ENCODE data around the gene REG1B.

Gene REG1B

DNA sequence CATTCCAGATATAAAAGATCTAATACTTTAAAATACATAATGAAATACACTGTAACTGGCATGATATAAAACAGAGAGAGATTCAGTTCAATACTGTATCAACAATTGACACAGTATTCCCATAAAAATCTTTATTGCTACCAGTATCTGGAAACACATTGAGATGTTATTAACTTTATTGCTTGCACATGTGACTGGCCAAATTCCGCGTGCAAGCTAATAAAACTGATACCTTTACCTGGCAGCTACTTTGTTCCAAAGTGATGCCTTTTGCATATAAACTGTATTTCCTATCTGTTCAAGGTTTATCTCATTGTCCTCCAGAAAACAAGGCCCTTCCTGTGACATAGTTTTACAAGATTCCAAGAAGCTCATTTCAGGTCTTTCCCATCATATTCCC, 15.4 kb upstream of the REG1B start:
- Histone ChIP-seq H3K27ac (replicated peaks) (no peak overlapping the region), H3K27me3 (ENCODE audit: insufficient read depth, poor library complexity, severe bottlenecking) (no peaks in the 10 kb centered on the region), H3K4me3 (replicated peaks; ENCODE audit: insufficient read depth, low read length) (no peak overlapping the region)
- DNase-seq (ENCODE audit: low read depth in 1 of 2, low spot score in 1 of 2): no peak
- TF ChIP-seq, protein P1, sequence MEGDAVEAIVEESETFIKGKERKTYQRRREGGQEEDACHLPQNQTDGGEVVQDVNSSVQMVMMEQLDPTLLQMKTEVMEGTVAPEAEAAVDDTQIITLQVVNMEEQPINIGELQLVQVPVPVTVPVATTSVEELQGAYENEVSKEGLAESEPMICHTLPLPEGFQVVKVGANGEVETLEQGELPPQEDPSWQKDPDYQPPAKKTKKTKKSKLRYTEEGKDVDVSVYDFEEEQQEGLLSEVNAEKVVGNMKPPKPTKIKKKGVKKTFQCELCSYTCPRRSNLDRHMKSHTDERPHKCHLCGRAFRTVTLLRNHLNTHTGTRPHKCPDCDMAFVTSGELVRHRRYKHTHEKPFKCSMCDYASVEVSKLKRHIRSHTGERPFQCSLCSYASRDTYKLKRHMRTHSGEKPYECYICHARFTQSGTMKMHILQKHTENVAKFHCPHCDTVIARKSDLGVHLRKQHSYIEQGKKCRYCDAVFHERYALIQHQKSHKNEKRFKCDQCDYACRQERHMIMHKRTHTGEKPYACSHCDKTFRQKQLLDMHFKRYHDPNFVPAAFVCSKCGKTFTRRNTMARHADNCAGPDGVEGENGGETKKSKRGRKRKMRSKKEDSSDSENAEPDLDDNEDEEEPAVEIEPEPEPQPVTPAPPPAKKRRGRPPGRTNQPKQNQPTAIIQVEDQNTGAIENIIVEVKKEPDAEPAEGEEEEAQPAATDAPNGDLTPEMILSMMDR (IDR thresholded peaks at IDR 0.05; ENCODE audit: insufficient read depth, low read length): no peak
- TF ChIP-seq GABPA (IDR thresholded peaks at IDR 0.05; ENCODE audit: low read depth) (no peak), SPI1 (IDR thresholded peaks at IDR 0.05; ENCODE audit: borderline replicate concordance, low read depth) (no peak), POLR2AphosphoS5 (IDR thresholded peaks at IDR 0.05; ENCODE audit: low read depth) (no peak)
- TF ChIP-seq, protein P2, sequence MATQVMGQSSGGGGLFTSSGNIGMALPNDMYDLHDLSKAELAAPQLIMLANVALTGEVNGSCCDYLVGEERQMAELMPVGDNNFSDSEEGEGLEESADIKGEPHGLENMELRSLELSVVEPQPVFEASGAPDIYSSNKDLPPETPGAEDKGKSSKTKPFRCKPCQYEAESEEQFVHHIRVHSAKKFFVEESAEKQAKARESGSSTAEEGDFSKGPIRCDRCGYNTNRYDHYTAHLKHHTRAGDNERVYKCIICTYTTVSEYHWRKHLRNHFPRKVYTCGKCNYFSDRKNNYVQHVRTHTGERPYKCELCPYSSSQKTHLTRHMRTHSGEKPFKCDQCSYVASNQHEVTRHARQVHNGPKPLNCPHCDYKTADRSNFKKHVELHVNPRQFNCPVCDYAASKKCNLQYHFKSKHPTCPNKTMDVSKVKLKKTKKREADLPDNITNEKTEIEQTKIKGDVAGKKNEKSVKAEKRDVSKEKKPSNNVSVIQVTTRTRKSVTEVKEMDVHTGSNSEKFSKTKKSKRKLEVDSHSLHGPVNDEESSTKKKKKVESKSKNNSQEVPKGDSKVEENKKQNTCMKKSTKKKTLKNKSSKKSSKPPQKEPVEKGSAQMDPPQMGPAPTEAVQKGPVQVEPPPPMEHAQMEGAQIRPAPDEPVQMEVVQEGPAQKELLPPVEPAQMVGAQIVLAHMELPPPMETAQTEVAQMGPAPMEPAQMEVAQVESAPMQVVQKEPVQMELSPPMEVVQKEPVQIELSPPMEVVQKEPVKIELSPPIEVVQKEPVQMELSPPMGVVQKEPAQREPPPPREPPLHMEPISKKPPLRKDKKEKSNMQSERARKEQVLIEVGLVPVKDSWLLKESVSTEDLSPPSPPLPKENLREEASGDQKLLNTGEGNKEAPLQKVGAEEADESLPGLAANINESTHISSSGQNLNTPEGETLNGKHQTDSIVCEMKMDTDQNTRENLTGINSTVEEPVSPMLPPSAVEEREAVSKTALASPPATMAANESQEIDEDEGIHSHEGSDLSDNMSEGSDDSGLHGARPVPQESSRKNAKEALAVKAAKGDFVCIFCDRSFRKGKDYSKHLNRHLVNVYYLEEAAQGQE (IDR thresholded peaks at IDR 0.05; ENCODE audit: insufficient replicate concordance, low read depth): no peak

DNA sequence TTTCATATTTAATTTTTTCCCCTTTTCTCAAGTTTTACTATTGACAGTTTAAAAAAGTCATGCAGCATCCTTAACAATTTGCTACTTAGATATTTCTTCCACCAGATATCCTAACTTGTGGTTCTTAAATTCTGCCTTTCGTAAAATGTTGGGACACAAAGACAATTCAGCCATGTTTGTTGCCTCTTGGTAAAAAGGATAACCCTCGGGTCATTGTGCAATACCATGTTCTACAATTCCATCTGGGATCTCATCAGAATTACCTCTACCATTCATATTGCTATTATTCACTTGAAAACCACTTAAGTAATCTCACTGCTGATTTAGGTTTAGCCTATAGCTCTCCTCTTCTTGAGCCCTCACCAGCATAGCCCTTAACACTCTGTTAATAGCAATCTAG, 13.2 kb upstream of the REG1B start:
- TF ChIP-seq, protein P1 (IDR thresholded peaks at IDR 0.05; ENCODE audit: insufficient read depth, low read length): no peak
- no peak for TF ChIP-seq SPI1 (IDR thresholded peaks at IDR 0.05; ENCODE audit: borderline replicate concordance, low read depth)
- no peak for TF ChIP-seq POLR2AphosphoS5 (IDR thresholded peaks at IDR 0.05; ENCODE audit: low read depth)
- TF ChIP-seq, protein P2 (IDR thresholded peaks at IDR 0.05; ENCODE audit: insufficient replicate concordance, low read depth): no peak
- TF ChIP-seq GABPA (IDR thresholded peaks at IDR 0.05; ENCODE audit: low read depth): no peak
- H3K4me3 ChIP-seq (replicated peaks; ENCODE audit: insufficient read depth, low read length): no peak overlapping the region
- H3K27me3 ChIP-seq (ENCODE audit: insufficient read depth, poor library complexity, severe bottlenecking): no peaks in the 10 kb centered on the region
- no peak for DNase-seq (ENCODE audit: low read depth in 1 of 2, low spot score in 1 of 2)
- no peak overlapping the region for H3K27ac ChIP-seq (replicated peaks)

DNA sequence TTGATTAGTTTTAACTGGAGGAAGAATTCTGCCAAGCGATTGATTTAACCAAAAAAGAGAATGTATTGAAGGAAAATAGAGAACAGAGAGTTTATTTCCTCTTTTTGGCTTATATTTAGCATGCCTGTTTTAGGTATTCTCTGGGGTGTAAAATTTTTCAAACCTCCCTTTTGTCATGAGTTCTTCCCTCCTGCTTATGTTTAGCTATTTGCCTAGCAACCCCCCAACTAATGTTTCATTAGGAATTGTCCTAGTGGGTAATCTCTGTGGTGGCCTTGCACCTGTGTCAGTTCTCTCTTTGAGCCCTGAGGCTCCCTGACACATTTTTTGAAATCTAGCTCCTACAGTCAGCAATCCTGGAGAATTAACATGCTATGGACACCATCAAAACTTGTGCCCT, 12.5 kb upstream of the REG1B start:
- H3K27me3 ChIP-seq (ENCODE audit: insufficient read depth, poor library complexity, severe bottlenecking): no peaks in the 10 kb centered on the region
- H3K27ac ChIP-seq (replicated peaks): no peak overlapping the region
- H3K4me3 ChIP-seq (replicated peaks; ENCODE audit: insufficient read depth, low read length): no peak overlapping the region
- no peak for TF ChIP-seq GABPA (IDR thresholded peaks at IDR 0.05; ENCODE audit: low read depth)
- TF ChIP-seq, protein P2 (IDR thresholded peaks at IDR 0.05; ENCODE audit: insufficient replicate concordance, low read depth): no peak
- no peak for DNase-seq (ENCODE audit: low read depth in 1 of 2, low spot score in 1 of 2)

Measured in HL-60 (cell line).